Small intestine (tissue), 7 donors: ENCODE data around the gene RFC1. TPM values are rescaled to one million over a fixed set of nuclear protein-coding genes. Genes with fewer than 3 reads are reported as not detected.
"Not testable (repeated sequence)": the region's sequence is repeated elsewhere in the genome, so short reads cannot be mapped to it uniquely, and the experiment has no call there.

Experiments
- DNase-seq, 2 donors: peaks; one replicate each; pipeline versions ENCODE4 v3.0.0 to v3.0.0-alpha.2; 2013
- FAIRE-seq: peaks from 2 replicates; lab custom pipeline; 2012; peaks lifted over from hg19 to GRCh38; lab: Jason Lieb, UNC
- H3K27ac ChIP-seq, 3 donors: one replicate each; pipeline ENCODE4 v1.5.1; 2013; ENCODE audit warnings: low read length in 2 of 3, mild to moderate bottlenecking in 2 of 3, control low read depth in 1 of 3, inconsistent platforms in 1 of 3, low read depth in 1 of 3, moderate library complexity in 1 of 3
- H3K27me3 ChIP-seq, 3 donors: one replicate each; pipeline ENCODE4 v1.6.1; 2013; ENCODE audit warnings: low read length in 3 of 3, inconsistent platforms in 1 of 3; ENCODE audit not compliant: control insufficient read depth in 3 of 3, insufficient read depth in 3 of 3
- H3K36me3 ChIP-seq, 3 donors: one replicate each; pipeline ENCODE4 v1.6.1; 2013; ENCODE audit warnings: low read length in 3 of 3, inconsistent platforms in 1 of 3, low read depth in 1 of 3, mild to moderate bottlenecking in 1 of 3, moderate library complexity in 1 of 3; ENCODE audit not compliant: control insufficient read depth in 3 of 3, insufficient read depth in 2 of 3
- H3K4me1 ChIP-seq, 3 donors: one replicate each; pipeline ENCODE4 v1.6.1; 2013; ENCODE audit warnings: low read length in 2 of 3, inconsistent platforms in 1 of 3, low read depth in 1 of 3, mild to moderate bottlenecking in 1 of 3, moderate library complexity in 1 of 3; ENCODE audit not compliant: control insufficient read depth in 3 of 3, insufficient read depth in 2 of 3
- H3K4me3 ChIP-seq, 3 donors: one replicate each; pipeline ENCODE4 v1.5.1; 2013; ENCODE audit warnings: low read length in 3 of 3, control low read depth in 1 of 3, inconsistent platforms in 1 of 3, low read depth in 1 of 3, mild to moderate bottlenecking in 1 of 3, moderate library complexity in 1 of 3
- H3K9me3 ChIP-seq, 2 donors: one replicate each; pipeline ENCODE4 v1.6.1; 2013; ENCODE audit warnings: low read depth in 1 of 2, low read length in 1 of 2; ENCODE audit not compliant: control insufficient read depth in 2 of 2, insufficient read depth in 1 of 2
- WGBS, 3 donors: extraction: QIAGEN DNeasy Blood & Tissue Kit; methylation state at CpG; one replicate each; pipeline ENCODE4 v1.1.7; 2013; 5-methylcytosine and 5-hydroxymethylcytosine counted together
- polyA plus RNA-seq, 4 donors: library from polyadenylated mRNA; stranded (reverse) in 3 of 4; unstranded in 1 of 4; fragments of 200-250 nt in 3 of 4; fragments of 120-200 nt in 1 of 4; gene quantifications; one replicate each; pipeline versions ENCODE4 v1.2.1 to v1.2.3, GENCODE V29; 2013
- donor health status: healthy with polysubstance abuse.
- donor health status: control.
- donor health status: control.
- donor health status: Bipolar disorder and iron deficiency.
- donor health status: healthy.

The RFC1 gene
- polyA plus RNA-seq, 4 donors, result 7.4 to 42.0 (median 15.5) TPM

DNA sequence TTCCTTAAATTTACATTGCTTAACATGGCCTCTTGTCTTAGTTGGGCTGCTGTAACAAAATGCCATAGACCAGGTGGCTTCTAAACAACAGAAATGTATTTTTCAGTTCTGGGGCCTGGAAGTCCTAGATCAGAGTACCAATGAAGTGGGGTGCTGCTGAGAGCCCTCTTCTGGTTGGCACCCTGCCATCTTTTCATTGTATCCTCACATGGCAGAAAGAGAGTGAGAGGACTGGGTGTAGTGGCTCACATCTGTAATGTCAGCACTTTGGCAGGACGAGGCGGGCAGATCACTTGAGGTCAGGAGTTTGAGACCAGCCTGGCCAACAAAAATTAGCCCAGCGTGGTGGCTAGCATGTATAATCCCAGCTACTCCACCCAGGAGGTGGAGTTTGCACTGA, 28.5 kb upstream of the RFC1 start:
- Histone ChIP-seq H3K36me3 (no peaks in the 10 kb centered on the region), H3K27me3 (no peaks in the 10 kb centered on the region), H3K4me1 (no peaks in the 10 kb centered on the region), H3K4me3 (no peak overlapping the region), H3K9me3 (no peaks in the 10 kb centered on the region), H3K27ac (no peak overlapping the region)
- FAIRE-seq (no peak), DNase-seq (no peak)
- WGBS, 3 donors, result 61 to 73% (median 70%) methylated on average over 3 of the region's 3 CpGs

GRCh38 chr4:39390603-39391002, 24.4 kb upstream of the RFC1 start:
- no peaks in the 10 kb centered on the region for H3K9me3 ChIP-seq
- FAIRE-seq, result no peak
- WGBS, 3 donors, result 71 to 89% (median 79%) methylated on average over 6 of the region's 6 CpGs
- no peak overlapping the region for H3K27ac ChIP-seq
- H3K4me1 ChIP-seq, result no peaks in the 10 kb centered on the region
- no peak for DNase-seq
- no peak overlapping the region for H3K4me3 ChIP-seq
- no peaks in the 10 kb centered on the region for H3K36me3 ChIP-seq
- H3K27me3 ChIP-seq, result no peaks in the 10 kb centered on the region

GRCh38 chr4:39384563-39384962, 18.4 kb upstream of the RFC1 start:
- Histone ChIP-seq H3K9me3 (no peaks in the 10 kb centered on the region), H3K4me1 (no peaks in the 10 kb centered on the region), H3K27me3 (no peaks in the 10 kb centered on the region), H3K36me3 (no peaks in the 10 kb centered on the region), H3K27ac (no peak overlapping the region), H3K4me3 (no peak overlapping the region)
- DNase-seq (no peak), FAIRE-seq (no peak)
- 89 to 93% (median 91%) methylated on average over 11 of the region's 11 CpGs for WGBS, 3 donors

DNA sequence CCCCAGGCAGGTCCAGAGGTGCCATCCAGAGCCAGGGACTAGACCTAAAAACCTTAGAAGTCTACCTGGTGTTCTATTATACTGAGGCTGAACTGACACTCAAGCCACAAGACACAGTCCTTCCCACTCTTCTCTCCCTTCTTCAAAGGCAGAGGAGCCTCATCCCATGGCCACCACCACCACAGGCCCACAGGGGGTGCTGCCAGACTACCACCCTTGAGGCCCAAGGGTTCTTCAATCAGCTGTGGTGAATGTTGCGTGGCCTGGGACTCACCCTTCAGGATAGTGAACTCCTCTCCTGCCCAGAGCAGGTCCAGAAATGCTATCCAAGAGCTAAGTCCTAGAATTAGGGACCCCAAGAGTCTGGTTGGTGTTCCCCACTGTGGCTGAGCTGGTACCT, 17.5 kb upstream of the RFC1 start:
- H3K36me3 ChIP-seq, result no peaks in the 10 kb centered on the region
- no peak overlapping the region for H3K27ac ChIP-seq
- DNase-seq (peak; percentile 11 to 18), FAIRE-seq (no peak)
- no peaks in the 10 kb centered on the region for H3K27me3 ChIP-seq
- 75 to 88% (median 88%) methylated on average over 1 of the region's 1 CpG for WGBS, 3 donors
- H3K4me3 ChIP-seq, result no peak overlapping the region
- H3K9me3 ChIP-seq, result no peaks in the 10 kb centered on the region
- no peaks in the 10 kb centered on the region for H3K4me1 ChIP-seq

- no peaks in the 10 kb centered on the region for H3K27me3 ChIP-seq
- DNase-seq (no peak), FAIRE-seq (no peak)
- WGBS, 3 donors, result 40 to 55% (median 52%) methylated on average over 4 of the region's 4 CpGs
- no peak overlapping the region for H3K27ac ChIP-seq
- no peaks in the 10 kb centered on the region for H3K36me3 ChIP-seq
- H3K9me3 ChIP-seq, result peaks cover 0 to 8% of the 10 kb centered on the region in 2 donors
- no peak overlapping the region for H3K4me3 ChIP-seq
- H3K4me1 ChIP-seq, result no peaks in the 10 kb centered on the region
Measured at GRCh38 chr4:39375478-39375877, 9.3 kb upstream of the RFC1 start.

GRCh38 chr4:39371209-39371608, 5.0 kb upstream of the RFC1 start:
- not testable (repeated sequence) for H3K27me3 ChIP-seq, H3K4me3 ChIP-seq, H3K4me1 ChIP-seq, H3K27ac ChIP-seq, H3K9me3 ChIP-seq, FAIRE-seq, DNase-seq, H3K36me3 ChIP-seq
- 82 to 90% (median 88%) methylated on average over 6 of the region's 6 CpGs for WGBS, 3 donors

GRCh38 chr4:39369301-39369700, 3.1 kb upstream of the RFC1 start:
- H3K4me3 ChIP-seq, result no peak overlapping the region
- WGBS, 3 donors, result 69 to 81% (median 71%) methylated on average over 4 of the region's 4 CpGs
- no peaks in the 10 kb centered on the region for H3K36me3 ChIP-seq
- no peaks in the 10 kb centered on the region for H3K27me3 ChIP-seq
- no peak overlapping the region for H3K27ac ChIP-seq
- peaks cover 0 to 8% of the 10 kb centered on the region in 2 donors for H3K9me3 ChIP-seq
- DNase-seq, result no peak
- FAIRE-seq, result no peak
- peaks cover 0 to 4% (median 3%) of the 10 kb centered on the region in 3 donors for H3K4me1 ChIP-seq

DNA sequence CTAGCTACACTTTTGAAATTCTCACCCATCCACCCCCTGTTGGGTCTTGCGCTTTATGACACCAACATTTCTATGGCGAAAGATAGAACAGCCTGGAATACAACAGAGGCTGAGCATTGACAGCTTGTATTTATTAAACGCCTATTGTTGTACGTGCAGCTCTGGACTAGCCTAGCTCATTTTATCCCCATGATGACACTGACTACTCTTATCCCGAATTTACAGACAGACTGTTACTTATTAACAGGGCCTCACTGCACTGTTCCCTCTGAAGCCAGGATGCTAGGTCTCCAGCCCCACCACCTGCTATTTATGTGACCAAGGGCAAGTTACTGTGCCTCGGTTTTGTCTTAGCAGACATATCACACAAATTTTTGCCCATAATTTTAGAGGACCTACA, 1.0 kb upstream of the RFC1 start:
- Histone ChIP-seq H3K27me3 (no peaks in the 10 kb centered on the region), H3K27ac (no peak overlapping the region), H3K9me3 (peaks cover 0 to 8% of the 10 kb centered on the region in 2 donors), H3K4me3 (no peak overlapping the region), H3K4me1 (peaks cover 0 to 4% (median 3%) of the 10 kb centered on the region in 3 donors), H3K36me3 (peaks cover 0 to 5% (median 0%) of the 10 kb centered on the region in 3 donors)
- no peak for DNase-seq
- no peak for FAIRE-seq
- 80 to 89% (median 82%) methylated on average over 6 of the region's 6 CpGs for WGBS, 3 donors

DNA sequence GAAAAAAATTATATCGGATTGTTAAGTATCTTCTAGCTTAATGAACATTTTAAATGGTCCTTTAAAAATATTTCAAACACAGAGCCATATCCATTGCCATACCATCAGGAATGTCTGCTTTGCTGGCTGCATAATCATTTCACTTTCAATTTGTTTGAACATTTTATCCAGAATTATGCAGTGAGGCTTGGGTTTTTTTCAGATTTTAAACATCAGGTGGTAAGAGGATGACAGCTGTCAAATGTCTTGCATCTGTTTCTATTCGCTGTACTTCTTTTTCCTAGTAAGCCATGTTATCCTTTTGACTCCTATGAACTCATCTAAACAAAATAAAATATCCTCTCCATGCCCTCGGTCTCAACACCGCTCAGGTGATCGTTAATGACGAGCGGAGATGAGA, 802 bp downstream of the RFC1 start:
- WGBS, 3 donors, result 2 to 6% (median 5%) methylated on average over 7 of the region's 7 CpGs
- Histone ChIP-seq H3K9me3 (no peaks in the 10 kb centered on the region), H3K36me3 (peaks cover 0 to 8% (median 0%) of the 10 kb centered on the region in 3 donors), H3K27ac (peak overlapping the region in 2 of 3 donors; percentile 88 to 89), H3K4me1 (peaks cover 0 to 4% (median 3%) of the 10 kb centered on the region in 3 donors), H3K27me3 (no peaks in the 10 kb centered on the region), H3K4me3 (peak overlapping the region; percentile 82 to 94 (median 88))
- DNase-seq, result no peak
- FAIRE-seq, result no peak
